Coronary artery (tissue), 2 donors: ENCODE measurements around the gene GABBR1.

ENCODE experiments used
- DNase-seq: peaks from one replicate; pipeline ENCODE4 v3.0.0-alpha.2; 2017; ENCODE audit warnings: low spot score
- H3K27ac ChIP-seq, 2 donors: fragments of 200-600 bp; sonication (generic); one replicate each; pipeline ENCODE4 v1.5.1; 2016 to 2019
- H3K4me3 ChIP-seq: fragments of 200-600 bp; sonication (generic); 2 replicates; pipeline ENCODE4 v1.5.1; 2016; ENCODE audit warnings: mild to moderate bottlenecking, moderate library complexity
- CTCF ChIP-seq: fragments of 200-600 bp; sonication (generic); IDR thresholded peaks from one replicate; pipeline ENCODE4 v1.5.1; 2019; ENCODE audit warnings: antibody characterized with exemption

GABBR1 gene

GRCh38 chr6:29510746-29511300, 122.2 kb downstream of the GABBR1 start:
- DNase-seq: no peak
- Histone ChIP-seq H3K4me3 (no peak overlapping the region), H3K27ac (no peak overlapping the region)
- no peak for TF ChIP-seq CTCF

- TF ChIP-seq CTCF: no peak
- Histone ChIP-seq H3K27ac (no peak overlapping the region), H3K4me3 (no peak overlapping the region)
- DNase-seq: no peak
Observed at GRCh38 chr6:29510202-29510601, 122.8 kb downstream of the GABBR1 start.
